ENCODE results near the gene MTCP1.

The MTCP1 gene

DNA sequence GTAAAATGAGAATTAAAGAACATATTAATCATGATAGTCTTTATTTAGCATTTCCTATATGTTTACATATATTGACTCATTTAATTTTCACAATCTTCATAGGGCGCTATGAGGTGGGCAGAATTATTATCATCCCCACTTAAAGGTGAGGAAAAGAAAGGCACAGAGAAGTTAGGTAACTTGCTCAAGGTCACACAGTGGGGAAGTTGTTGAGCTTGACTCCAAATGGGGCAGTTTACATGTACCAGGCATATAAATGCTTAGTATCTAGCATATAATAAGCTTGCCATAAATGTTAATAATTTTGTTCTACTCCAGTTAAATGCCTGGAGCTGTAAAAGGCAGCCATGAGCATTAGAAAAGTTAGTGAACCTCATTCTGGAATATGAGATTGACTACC lies 1.5 kb downstream of the MTCP1 start:
- DNase-seq (ENCODE audit: low read depth), result no peak
- TF ChIP-seq CTCF (IDR thresholded peaks at IDR 0.05; ENCODE audit: control insufficient read depth, extremely low read depth, insufficient read depth), result no peak
- H3K4me3 ChIP-seq (ENCODE audit: low read depth, low read length), result no peak overlapping the region; the same call in 1 of the 2 replicates

GRCh38 chrX:155068165-155068564 lies 2.8 kb downstream of the MTCP1 start:
- no peak for DNase-seq (ENCODE audit: low read depth)
- H3K4me3 ChIP-seq (ENCODE audit: low read depth, low read length), result no peak overlapping the region
- TF ChIP-seq CTCF (IDR thresholded peaks at IDR 0.05; ENCODE audit: control insufficient read depth, extremely low read depth, insufficient read depth), result no peak

DNA sequence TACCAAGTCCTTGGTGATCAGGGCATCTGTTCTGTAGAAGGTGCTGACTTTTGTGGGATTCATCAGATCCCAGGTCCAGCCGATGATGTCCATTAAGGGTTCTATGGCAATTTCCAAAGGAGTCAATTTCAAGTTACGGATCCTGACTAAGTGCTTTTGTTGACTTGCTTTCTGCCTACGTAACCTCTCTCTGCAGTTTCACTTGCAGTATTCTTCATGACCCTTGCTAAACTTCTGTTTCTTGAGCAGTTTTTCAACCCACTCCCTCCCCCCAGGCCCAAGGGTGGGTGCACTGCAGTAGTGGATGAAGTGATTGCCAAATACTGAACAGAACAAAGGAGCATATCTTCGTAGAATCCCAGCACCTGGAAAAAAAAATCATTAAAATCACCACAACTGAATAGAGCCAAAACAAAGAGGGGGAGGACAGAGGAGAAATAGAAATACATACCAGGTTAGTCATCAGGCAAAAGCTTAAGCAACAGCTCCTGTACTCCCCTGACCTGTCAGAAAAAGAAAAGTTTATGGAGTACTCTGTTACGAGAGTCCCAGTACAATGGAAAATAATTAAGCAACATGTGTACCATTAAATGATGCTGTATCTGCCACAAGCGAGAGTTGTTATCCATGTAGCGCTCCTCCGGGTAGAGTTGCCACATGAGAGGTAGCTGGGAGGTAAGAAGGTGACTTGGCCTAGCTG lies 5.8 kb downstream of the MTCP1 start:
- no peak for DNase-seq (ENCODE audit: low read depth)
- no peak for TF ChIP-seq CTCF (IDR thresholded peaks at IDR 0.05; ENCODE audit: control insufficient read depth, extremely low read depth, insufficient read depth)
- H3K4me3 ChIP-seq (ENCODE audit: low read depth, low read length), result no peak overlapping the region

GRCh38 chrX:155061760-155062159 lies 9.2 kb downstream of the MTCP1 start:
- no peak for DNase-seq (ENCODE audit: low read depth)
- no peak overlapping the region for H3K4me3 ChIP-seq (ENCODE audit: low read depth, low read length)
- no peak for TF ChIP-seq CTCF (IDR thresholded peaks at IDR 0.05; ENCODE audit: control insufficient read depth, extremely low read depth, insufficient read depth)

DNA sequence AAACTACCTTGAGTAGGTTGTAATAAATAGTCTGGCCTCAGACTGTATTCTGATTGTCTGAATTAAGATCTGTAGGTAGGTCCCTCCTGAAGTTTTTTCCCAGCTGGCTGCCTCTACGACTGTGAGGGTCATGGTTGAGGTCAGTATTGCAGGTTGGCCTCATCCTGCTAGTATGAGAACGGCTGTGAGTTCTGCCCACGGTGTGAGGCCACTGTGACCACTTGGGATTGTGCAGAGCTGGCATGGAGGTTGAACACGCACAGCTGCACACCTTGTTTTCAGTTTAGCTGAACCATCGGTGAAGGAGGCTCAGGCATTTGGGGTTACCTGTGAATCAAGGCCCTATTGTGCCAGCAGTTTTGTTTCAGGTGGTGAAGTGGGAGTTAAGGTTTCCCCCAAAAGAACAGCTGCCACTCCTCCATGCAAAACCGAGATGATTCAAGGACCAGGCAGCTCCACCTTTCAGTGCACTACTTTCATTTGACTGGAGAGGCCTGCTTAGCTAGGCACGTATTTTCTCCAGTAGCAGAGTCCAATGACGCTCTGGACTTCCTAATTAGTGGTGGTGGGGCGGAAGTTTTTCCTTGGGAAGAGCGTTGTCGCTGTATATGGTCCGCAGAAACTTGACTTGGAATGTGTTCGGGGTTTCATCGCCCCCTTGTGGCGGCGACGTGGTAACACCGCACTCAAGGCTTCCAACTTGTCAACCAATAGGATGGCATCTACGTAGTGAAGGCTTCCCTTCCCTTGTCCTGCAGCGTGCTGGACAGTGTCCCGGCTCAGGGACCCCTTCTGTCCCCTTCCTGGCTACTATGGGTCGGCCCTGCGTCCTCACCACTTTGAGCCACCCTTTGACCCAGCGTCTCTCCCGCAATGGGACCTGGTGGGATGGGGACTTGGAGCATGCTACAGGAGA lies 13.8 kb downstream of the MTCP1 start:
- H3K4me3 ChIP-seq (ENCODE audit: low read depth, low read length), result peak overlapping the region; percentile 29
- DNase-seq (ENCODE audit: low read depth), result peak; percentile 50
- TF ChIP-seq CTCF (IDR thresholded peaks at IDR 0.05; ENCODE audit: control insufficient read depth, extremely low read depth, insufficient read depth), result peak; percentile 57

GRCh38 chrX:155056471-155056870 lies 14.5 kb downstream of the MTCP1 start:
- no peak for DNase-seq (ENCODE audit: low read depth)
- TF ChIP-seq CTCF (IDR thresholded peaks at IDR 0.05; ENCODE audit: control insufficient read depth, extremely low read depth, insufficient read depth), result no peak
- no peak overlapping the region for H3K4me3 ChIP-seq (ENCODE audit: low read depth, low read length)
